ENCODE measurements around the gene ADH4. TPM values are rescaled to one million over a fixed set of nuclear protein-coding genes. Genes with fewer than 3 reads are reported as not detected.

The ADH4 gene
- total and polyA plus RNA-seq, 2 of the 4 experiments (the other 2 are of a cell fraction): not detected

- ChIA-PET POLR2A (ENCODE audit: unreplicated experiment) (no interaction called here), CTCF (no interaction called here)
- H3K4me2 ChIP-seq (ENCODE audit: low read depth, low read length): no peak overlapping the region
- no peak overlapping the region for H2BK15ac ChIP-seq (ENCODE audit: low read depth, low read length)
- H3K9me3 ChIP-seq (ENCODE audit: control insufficient read depth, insufficient read depth, low read length): no peaks in the 10 kb centered on the region
- no peak overlapping the region for H4K5ac ChIP-seq (ENCODE audit: low read depth, low read length)
- no peak overlapping the region for H2AK5ac ChIP-seq (ENCODE audit: low read depth, low read length)
- H3K36me3 ChIP-seq (ENCODE audit: control insufficient read depth, insufficient read depth, low read length): no peaks in the 10 kb centered on the region
- no peaks in the 10 kb centered on the region for H3K79me1 ChIP-seq (ENCODE audit: low read depth in 1 of 2, low read length in 2 of 2)
- no peak overlapping the region for H2BK5ac ChIP-seq (ENCODE audit: low read depth, low read length, poor library complexity, severe bottlenecking)
- no peak overlapping the region for H3K56ac ChIP-seq (ENCODE audit: extremely low read depth, insufficient read depth, low read length)
- H3K14ac ChIP-seq (replicated peaks; ENCODE audit: low read depth, low read length): no peak overlapping the region
- no peak overlapping the region for H3K27ac ChIP-seq (ENCODE audit: insufficient read depth, low read length)
- in situ Hi-C loops (cut with MboI; ENCODE audit: low sequenced_read_pairs): no loop called here
- H3K9me1 ChIP-seq (ENCODE audit: insufficient read depth, low read length): peaks cover 3% of the 10 kb centered on the region; the same call in 1 of the 2 replicates
- H4K20me1 ChIP-seq (ENCODE audit: insufficient read depth, low read length): no peaks in the 10 kb centered on the region
- no peak overlapping the region for H4K8ac ChIP-seq (ENCODE audit: low read depth in 2 of 2, low read length in 2 of 2)
- TF ChIP-seq CHD1 (IDR thresholded peaks at IDR 0.05; ENCODE audit: low read depth, low read length): no peak
- no peak for TF ChIP-seq MXI1 (IDR thresholded peaks at IDR 0.05; ENCODE audit: borderline replicate concordance, low read depth, low read length)
- no peak for TF ChIP-seq ELK1 (IDR thresholded peaks at IDR 0.05; ENCODE audit: borderline replicate concordance, low read depth, low read length)
- no peak for TF ChIP-seq CTCF (conservative IDR thresholded peaks at IDR 0.05; ENCODE audit: low read depth, low read length)
- no peak for TF ChIP-seq RFX5 (IDR thresholded peaks at IDR 0.05; ENCODE audit: low read depth, low read length)
- TF ChIP-seq RAD21 (IDR thresholded peaks at IDR 0.05; ENCODE audit: low read length): no peak
- TF ChIP-seq FOS (IDR thresholded peaks at IDR 0.05; ENCODE audit: low read depth, low read length): no peak
- no peak for TF ChIP-seq USF2 (IDR thresholded peaks at IDR 0.05; ENCODE audit: low read depth, low read length)
- TF ChIP-seq POLR2A (IDR thresholded peaks at IDR 0.05; ENCODE audit: low read depth, low read length): no peak
- no peak for TF ChIP-seq RCOR1 (IDR thresholded peaks at IDR 0.05; ENCODE audit: insufficient replicate concordance, low read length)
- TF ChIP-seq MAZ (IDR thresholded peaks at IDR 0.05; ENCODE audit: borderline replicate concordance, low read depth, low read length): no peak
- no peak for TF ChIP-seq BHLHE40 (IDR thresholded peaks at IDR 0.05; ENCODE audit: low read depth, low read length)
- TF ChIP-seq CEBPB (IDR thresholded peaks at IDR 0.05; ENCODE audit: low read depth, low read length): no peak
- TF ChIP-seq MAFK (IDR thresholded peaks at IDR 0.05; ENCODE audit: low read depth, low read length): no peak
- TF ChIP-seq SMC3 (IDR thresholded peaks at IDR 0.05; ENCODE audit: low read depth, low read length): no peak
- H3K4me3 ChIP-seq (ENCODE audit: insufficient read depth, low read depth, low read length): no peak overlapping the region
- dilution Hi-C loops (cut with HindIII; ENCODE audit: low sequenced_read_pairs, unreplicated experiment): no loop called here
- H2AK9ac ChIP-seq (replicated peaks; ENCODE audit: low read depth, low read length, poor library complexity): no peak overlapping the region
- H3K23ac ChIP-seq (ENCODE audit: low read depth, low read length): no peak overlapping the region
- no peaks in the 10 kb centered on the region for H3K27me3 ChIP-seq (ENCODE audit: control insufficient read depth, insufficient read depth, low read length)
- H2BK120ac ChIP-seq (ENCODE audit: low read depth, low read length): no peak overlapping the region
- WGBS, 2 experiments (ENCODE audit: extremely low coverage in 2 of 2, insufficient read length in 1 of 2): no CpG with 5 or more reads among the region's 3 CpGs
- ATAC-seq (ENCODE audit: low read depth) (no peak), DNase-seq (no peak)
- H3K9ac ChIP-seq (ENCODE audit: low read depth, low read length): no peak overlapping the region
- no peak overlapping the region for H3K4ac ChIP-seq (ENCODE audit: low read depth, low read length)
- no peak overlapping the region for H2AFZ ChIP-seq (replicated peaks; ENCODE audit: low read length, poor library complexity)
- no peak overlapping the region for H3K18ac ChIP-seq (ENCODE audit: low read depth, low read length)
- intact Hi-C loops (cut with micrococcal nuclease): no loop called here
- H4K91ac ChIP-seq (ENCODE audit: insufficient read depth, low read depth, low read length): no peak overlapping the region
- H3K4me1 ChIP-seq (ENCODE audit: control insufficient read depth, insufficient read depth, low read length): peaks cover 2% of the 10 kb centered on the region; the same call in 1 of the 2 replicates
- no TSS peak for BruUV-seq (replicated peaks)
- H2BK20ac ChIP-seq (ENCODE audit: low read depth, low read length): no peak overlapping the region
These were observed 13.4 kb upstream of the ADH4 start for GRCh38 chr4:99157478-99157935.

All from IMR-90 (cell line).